Loucy (cell line): Measurements from ENCODE around the gene TEDC2.

ENCODE experiments used
- EZH2phosphoT487 ChIP-seq: fragments of 200-600 bp; IDR thresholded peaks from 2 replicates; pipeline ENCODE4 v1.6.1; 2018; ENCODE audit warnings: antibody characterized with exemption, mild to moderate bottlenecking, moderate library complexity, borderline replicate concordance
- TF ChIP-seq, protein P1 (sequence below): fragments of 200-600 bp; sonication (generic); conservative IDR thresholded peaks from 2 replicates; pipeline ENCODE4 v1.5.1; 2014; ENCODE audit warnings: mild to moderate bottlenecking, antibody characterized with exemption, low read length

DNA sequence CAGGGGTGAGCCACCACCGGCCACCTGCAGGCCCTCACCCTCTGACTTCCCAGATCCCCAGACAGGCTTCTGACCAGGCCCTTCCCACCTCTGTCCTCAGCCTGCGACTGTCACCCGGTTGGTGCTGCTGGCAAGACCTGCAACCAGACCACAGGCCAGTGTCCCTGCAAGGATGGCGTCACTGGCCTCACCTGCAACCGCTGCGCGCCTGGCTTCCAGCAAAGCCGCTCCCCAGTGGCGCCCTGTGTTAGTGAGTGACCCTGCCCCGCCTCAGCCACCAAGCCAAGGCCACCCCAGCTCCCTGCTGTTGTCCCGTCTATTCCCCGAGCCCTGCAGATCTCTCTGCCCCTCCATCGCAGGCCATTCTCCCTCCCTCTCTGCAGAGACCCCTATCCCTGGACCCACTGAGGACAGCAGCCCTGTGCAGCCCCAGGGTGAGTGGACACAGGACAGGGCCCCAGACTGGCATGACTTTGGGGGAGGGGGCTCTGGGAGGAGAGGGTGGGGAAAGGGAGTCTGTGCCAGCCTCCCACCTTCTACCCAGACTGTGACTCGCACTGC, 13.1 kb downstream of the TEDC2 start:
- TF ChIP-seq, protein P1, sequence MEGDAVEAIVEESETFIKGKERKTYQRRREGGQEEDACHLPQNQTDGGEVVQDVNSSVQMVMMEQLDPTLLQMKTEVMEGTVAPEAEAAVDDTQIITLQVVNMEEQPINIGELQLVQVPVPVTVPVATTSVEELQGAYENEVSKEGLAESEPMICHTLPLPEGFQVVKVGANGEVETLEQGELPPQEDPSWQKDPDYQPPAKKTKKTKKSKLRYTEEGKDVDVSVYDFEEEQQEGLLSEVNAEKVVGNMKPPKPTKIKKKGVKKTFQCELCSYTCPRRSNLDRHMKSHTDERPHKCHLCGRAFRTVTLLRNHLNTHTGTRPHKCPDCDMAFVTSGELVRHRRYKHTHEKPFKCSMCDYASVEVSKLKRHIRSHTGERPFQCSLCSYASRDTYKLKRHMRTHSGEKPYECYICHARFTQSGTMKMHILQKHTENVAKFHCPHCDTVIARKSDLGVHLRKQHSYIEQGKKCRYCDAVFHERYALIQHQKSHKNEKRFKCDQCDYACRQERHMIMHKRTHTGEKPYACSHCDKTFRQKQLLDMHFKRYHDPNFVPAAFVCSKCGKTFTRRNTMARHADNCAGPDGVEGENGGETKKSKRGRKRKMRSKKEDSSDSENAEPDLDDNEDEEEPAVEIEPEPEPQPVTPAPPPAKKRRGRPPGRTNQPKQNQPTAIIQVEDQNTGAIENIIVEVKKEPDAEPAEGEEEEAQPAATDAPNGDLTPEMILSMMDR: no peak
- TF ChIP-seq EZH2phosphoT487: no peak
